ENCODE data around the gene PGS1.

Gene PGS1

GRCh38 chr17:78346605-78347250 lies 31.7 kb upstream of the PGS1 start:
- DNase-seq (ENCODE audit: low read depth in 3 of 3, low spot score in 1 of 3), result no peak

GRCh38 chr17:78347453-78347852 lies 31.0 kb upstream of the PGS1 start:
- no peak for DNase-seq (ENCODE audit: low read depth in 3 of 3, low spot score in 1 of 3)

- no peak for DNase-seq (ENCODE audit: low read depth in 3 of 3, low spot score in 1 of 3)
Measured at GRCh38 chr17:78348055-78348770, 30.2 kb upstream of the PGS1 start.

GRCh38 chr17:78349891-78350642 lies 28.4 kb upstream of the PGS1 start:
- DNase-seq (ENCODE audit: low read depth in 3 of 3, low spot score in 1 of 3), result no peak

GRCh38 chr17:78351449-78352006 lies 26.9 kb upstream of the PGS1 start:
- DNase-seq (ENCODE audit: low read depth in 3 of 3, low spot score in 1 of 3), result no peak

- no peak for DNase-seq (ENCODE audit: low read depth in 3 of 3, low spot score in 1 of 3)
Measured at GRCh38 chr17:78353834-78354233, 24.6 kb upstream of the PGS1 start.

- no peak for DNase-seq (ENCODE audit: low read depth in 3 of 3, low spot score in 1 of 3)
Measured at GRCh38 chr17:78355045-78355641, 23.3 kb upstream of the PGS1 start.

- no peak for DNase-seq (ENCODE audit: low read depth in 3 of 3, low spot score in 1 of 3)
Measured at GRCh38 chr17:78355701-78356100, 22.7 kb upstream of the PGS1 start.

- peak; percentile 73 to 82 (median 76) for DNase-seq (ENCODE audit: low read depth in 3 of 3, low spot score in 1 of 3)
Measured at GRCh38 chr17:78356101-78356713, 22.2 kb upstream of the PGS1 start.

GRCh38 chr17:78357177-78357586 lies 21.3 kb upstream of the PGS1 start:
- DNase-seq (ENCODE audit: low read depth in 3 of 3, low spot score in 1 of 3), result no peak

- no peak for DNase-seq (ENCODE audit: low read depth in 3 of 3, low spot score in 1 of 3)
Measured at GRCh38 chr17:78357672-78358537, 20.5 kb upstream of the PGS1 start.

- DNase-seq (ENCODE audit: low read depth in 3 of 3, low spot score in 1 of 3), result no peak
Measured at GRCh38 chr17:78358538-78359320, 19.7 kb upstream of the PGS1 start.

GRCh38 chr17:78359321-78359996 lies 19.0 kb upstream of the PGS1 start:
- DNase-seq (ENCODE audit: low read depth in 3 of 3, low spot score in 1 of 3), result no peak

GRCh38 chr17:78359997-78360370 lies 18.5 kb upstream of the PGS1 start, which contains the start of gene SOCS3:
SOCS3 (minus strand) TSS chr17:78360077; CDS start chr17:78359095, 982 bp downstream.
- DNase-seq (ENCODE audit: low read depth in 3 of 3, low spot score in 1 of 3), result peak; percentile 95 to 97 (median 96)

- peak; percentile 69 to 93 (median 79) for DNase-seq (ENCODE audit: low read depth in 3 of 3, low spot score in 1 of 3)
Measured at GRCh38 chr17:78360371-78361224, 17.9 kb upstream of the PGS1 start.

- DNase-seq (ENCODE audit: low read depth in 3 of 3, low spot score in 1 of 3), result no peak
Measured at GRCh38 chr17:78361225-78361701, 17.2 kb upstream of the PGS1 start.

GRCh38 chr17:78362232-78362631 lies 16.2 kb upstream of the PGS1 start:
- no peak for DNase-seq (ENCODE audit: low read depth in 3 of 3, low spot score in 1 of 3)
